Activated effector memory CD4-positive, alpha-beta T cell treated with anti-CD3 and anti-CD28 coated beads, Interleukin-2, amount 50 U/mL, for 16 hours (primary cell): ENCODE measurements around the gene NR2F1-AS1.
"Not testable (repeated sequence)": the region's sequence is repeated elsewhere in the genome, so short reads cannot be mapped to it uniquely, and the experiment has no call there.

Experiments
- DNase-seq: peaks from one replicate; pipeline ENCODE4 v3.0.0-alpha.2; 2020

Gene NR2F1-AS1

GRCh38 chr5:93512799-93513198, 68.2 kb downstream of the NR2F1-AS1 start:
- no peak for DNase-seq

- no peak for DNase-seq
Observed at GRCh38 chr5:93511445-93511844, 69.6 kb downstream of the NR2F1-AS1 start.

- DNase-seq = no peak
Observed at GRCh38 chr5:93510626-93511380, 70.2 kb downstream of the NR2F1-AS1 start.

GRCh38 chr5:93505553-93505952, 75.5 kb downstream of the NR2F1-AS1 start:
- DNase-seq = not testable (repeated sequence)

- no peak for DNase-seq
Observed at GRCh38 chr5:93503598-93504067, 77.4 kb downstream of the NR2F1-AS1 start.

GRCh38 chr5:93497096-93497495, 83.9 kb downstream of the NR2F1-AS1 start:
- no peak for DNase-seq

- no peak for DNase-seq
Observed at GRCh38 chr5:93479982-93480509, 101.0 kb downstream of the NR2F1-AS1 start.

GRCh38 chr5:93477816-93478215, 103.2 kb downstream of the NR2F1-AS1 start:
- no peak for DNase-seq

GRCh38 chr5:93476251-93476742, 104.7 kb downstream of the NR2F1-AS1 start:
- no peak for DNase-seq

GRCh38 chr5:93462916-93463315, 118.1 kb downstream of the NR2F1-AS1 start:
- DNase-seq = no peak

GRCh38 chr5:93461756-93462155, 119.3 kb downstream of the NR2F1-AS1 start:
- no peak for DNase-seq

- DNase-seq = no peak
Observed at GRCh38 chr5:93460286-93460685, 120.7 kb downstream of the NR2F1-AS1 start.

GRCh38 chr5:93456796-93457195, 124.2 kb downstream of the NR2F1-AS1 start:
- DNase-seq = not testable (repeated sequence)

- no peak for DNase-seq
Observed at GRCh38 chr5:93454896-93455295, 126.1 kb downstream of the NR2F1-AS1 start.

- DNase-seq = no peak
Observed at GRCh38 chr5:93452255-93452654, 128.8 kb downstream of the NR2F1-AS1 start.

GRCh38 chr5:93438124-93438523, 142.9 kb downstream of the NR2F1-AS1 start:
- DNase-seq = no peak

GRCh38 chr5:93436083-93436482, 144.9 kb downstream of the NR2F1-AS1 start:
- DNase-seq = no peak

- DNase-seq = no peak
Observed at GRCh38 chr5:93433422-93433821, 147.6 kb downstream of the NR2F1-AS1 start.

- no peak for DNase-seq
Observed at GRCh38 chr5:93431250-93431649, 149.8 kb downstream of the NR2F1-AS1 start.

GRCh38 chr5:93430673-93431199, 150.3 kb downstream of the NR2F1-AS1 start:
- no peak for DNase-seq

- no peak for DNase-seq
Observed at GRCh38 chr5:93430118-93430517, 150.9 kb downstream of the NR2F1-AS1 start.

- no peak for DNase-seq
Observed at GRCh38 chr5:93428868-93429267, 152.2 kb downstream of the NR2F1-AS1 start.

GRCh38 chr5:93427316-93427715, 153.7 kb downstream of the NR2F1-AS1 start:
- DNase-seq = no peak

GRCh38 chr5:93425096-93425495, 155.9 kb downstream of the NR2F1-AS1 start:
- DNase-seq = no peak
